Colonic mucosa (tissue), 4 donors: Measurements from ENCODE around the gene PPP1R7. TPM values are rescaled to one million over a fixed set of nuclear protein-coding genes. Genes with fewer than 3 reads are reported as not detected.
A peak's percentile ranks its signal among the peaks of the same experiment; 100 is the strongest.

ENCODE experiments used
- DNase-seq: peaks from one replicate; pipeline ENCODE4 v3.0.0-alpha.2; 2020
- H3K27ac ChIP-seq: fragments of 200-600 bp; one replicate; pipeline ENCODE4 v1.8.0; 2021
- H3K27me3 ChIP-seq: fragments of 200-600 bp; one replicate; pipeline ENCODE4 v1.8.0; 2021
- H3K36me3 ChIP-seq: fragments of 200-600 bp; one replicate; pipeline ENCODE4 v1.8.0; 2021
- H3K4me1 ChIP-seq: fragments of 200-600 bp; one replicate; pipeline ENCODE4 v1.8.0; 2021; ENCODE audit warnings: mild to moderate bottlenecking
- H3K4me3 ChIP-seq: fragments of 200-600 bp; one replicate; pipeline ENCODE4 v1.8.0; 2021
- H3K9ac ChIP-seq, 2 donors: one replicate each; pipeline ENCODE4 v1.7.0; 2013; ENCODE audit warnings: control low read depth in 2 of 2, low read depth in 2 of 2, low read length in 2 of 2
- H3K9me3 ChIP-seq: fragments of 200-600 bp; one replicate; pipeline ENCODE4 v1.8.0; 2021
- intact Hi-C: fragments of 100-400 bp; cut with DNase I; formaldehyde crosslinking; loops from one replicate; pipeline ENCODE4 v1.14.1; 2022
- total RNA-seq, 2 donors: library from RNA; stranded (reverse); fragmentation: NEBNext Ultra II Directional in 1 of 2; extraction: Animal tissue kit (Norgen Biotek cat#: 25700) in 1 of 2; gene quantifications; one replicate each; pipeline ENCODE4 v1.2.1, GENCODE V29; 2021
- TF ChIP-seq, protein P1 (sequence below): fragments of 200-600 bp; IDR thresholded peaks from one replicate; pipeline ENCODE4 v1.8.0; 2022; ENCODE audit warnings: antibody characterized with exemption, mild to moderate bottlenecking
- donor health status: healthy.
- donor health status: DM: no; HTN: no; CAD: no.
- donor health status: DM: no; HTN: no; CAD: no.

PPP1R7 gene
- total RNA-seq, 2 donors from 2014 or later: 74.7 to 77.8 TPM

DNA sequence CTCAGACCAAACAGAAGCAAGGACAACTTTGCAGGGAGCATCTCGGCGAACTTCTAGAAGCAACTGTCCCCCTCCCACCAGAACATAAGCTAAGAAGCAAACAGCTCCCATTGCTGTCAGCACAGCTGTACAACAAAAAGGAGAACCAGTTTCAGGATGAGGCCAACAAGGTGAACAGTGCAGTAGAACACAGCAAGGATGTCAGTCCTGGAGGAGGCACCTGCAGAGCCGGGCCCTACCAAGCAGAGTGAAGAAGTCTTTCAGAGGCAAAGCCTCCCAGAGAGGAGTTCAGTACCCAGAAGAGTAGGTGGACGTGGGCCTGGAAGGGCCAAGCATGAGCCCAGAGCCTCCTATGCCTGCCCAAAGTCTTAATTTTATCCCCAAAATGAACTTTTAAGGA lies 2.0 kb upstream of the PPP1R7 start:
- Histone ChIP-seq H3K27ac (no peak overlapping the region), H3K4me1 (peaks cover 9% of the 10 kb centered on the region), H3K36me3 (no peaks in the 10 kb centered on the region), H3K9me3 (no peaks in the 10 kb centered on the region), H3K27me3 (no peaks in the 10 kb centered on the region), H3K4me3 (peak overlapping the region; percentile 95), H3K9ac (peak overlapping the region in 1 of 2 donors; percentile 77)
- intact Hi-C loops: no loop called here
- DNase-seq: no peak
- TF ChIP-seq, protein P1, sequence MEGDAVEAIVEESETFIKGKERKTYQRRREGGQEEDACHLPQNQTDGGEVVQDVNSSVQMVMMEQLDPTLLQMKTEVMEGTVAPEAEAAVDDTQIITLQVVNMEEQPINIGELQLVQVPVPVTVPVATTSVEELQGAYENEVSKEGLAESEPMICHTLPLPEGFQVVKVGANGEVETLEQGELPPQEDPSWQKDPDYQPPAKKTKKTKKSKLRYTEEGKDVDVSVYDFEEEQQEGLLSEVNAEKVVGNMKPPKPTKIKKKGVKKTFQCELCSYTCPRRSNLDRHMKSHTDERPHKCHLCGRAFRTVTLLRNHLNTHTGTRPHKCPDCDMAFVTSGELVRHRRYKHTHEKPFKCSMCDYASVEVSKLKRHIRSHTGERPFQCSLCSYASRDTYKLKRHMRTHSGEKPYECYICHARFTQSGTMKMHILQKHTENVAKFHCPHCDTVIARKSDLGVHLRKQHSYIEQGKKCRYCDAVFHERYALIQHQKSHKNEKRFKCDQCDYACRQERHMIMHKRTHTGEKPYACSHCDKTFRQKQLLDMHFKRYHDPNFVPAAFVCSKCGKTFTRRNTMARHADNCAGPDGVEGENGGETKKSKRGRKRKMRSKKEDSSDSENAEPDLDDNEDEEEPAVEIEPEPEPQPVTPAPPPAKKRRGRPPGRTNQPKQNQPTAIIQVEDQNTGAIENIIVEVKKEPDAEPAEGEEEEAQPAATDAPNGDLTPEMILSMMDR: no peak

DNA sequence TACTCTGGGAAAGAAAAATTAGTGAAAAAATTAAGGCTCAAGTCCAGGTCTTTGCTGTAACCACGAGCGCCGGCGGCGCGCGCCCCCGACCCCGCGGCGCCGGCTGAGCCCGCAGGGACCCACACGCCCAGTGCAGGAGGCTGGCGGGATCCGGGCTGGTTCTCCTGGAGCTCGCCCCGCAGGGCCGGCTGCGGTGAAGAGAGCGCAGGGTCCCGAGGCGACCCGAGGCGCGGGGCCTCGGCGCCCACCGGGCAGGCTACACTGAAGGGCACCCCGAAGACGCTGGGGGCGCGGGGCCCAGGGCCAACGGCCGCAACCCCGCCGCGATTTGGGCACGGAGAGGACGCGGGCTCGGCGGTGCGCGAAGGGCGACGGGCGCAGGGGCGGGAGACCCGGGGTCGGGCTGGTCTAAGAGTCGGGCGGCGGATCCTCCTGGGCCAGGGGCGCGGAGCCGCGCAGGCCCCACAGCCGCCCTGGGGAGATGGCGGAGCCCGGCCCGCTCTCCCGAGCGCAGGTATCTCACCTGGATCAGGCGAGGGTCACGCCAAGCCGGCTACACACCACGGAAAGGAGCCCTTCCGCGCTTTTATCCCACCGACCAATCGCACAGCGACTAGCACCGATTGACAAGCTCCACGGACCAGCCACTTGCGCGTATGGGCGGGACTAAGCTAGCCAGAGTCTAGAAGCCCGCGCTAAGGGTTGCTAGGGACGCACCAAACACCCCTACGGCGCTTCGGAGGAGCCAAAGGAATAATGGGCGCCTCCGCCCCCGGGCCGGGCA lies 1.2 kb upstream of the PPP1R7 start, which contains the start of gene PASK:
Gene PASK (minus strand): TSS at position 582 of the 784 bp plus-strand sequence. CDS start 6,440 bp downstream, outside the sequence.
- Histone ChIP-seq H3K36me3 (peaks cover 5% of the 10 kb centered on the region), H3K4me3 (peak within 1 kb of the TSS; percentile 95), H3K4me1 (peaks cover 9% of the 10 kb centered on the region), H3K27me3 (no peaks in the 10 kb centered on the region), H3K9ac (peak within 1 kb of the TSS; percentile 66 to 77), H3K27ac (peak within 1 kb of the TSS; percentile 77), H3K9me3 (no peaks in the 10 kb centered on the region)
- peak; percentile 97 for DNase-seq
- intact Hi-C loops: no loop called here
- TF ChIP-seq, protein P1: no peak

DNA sequence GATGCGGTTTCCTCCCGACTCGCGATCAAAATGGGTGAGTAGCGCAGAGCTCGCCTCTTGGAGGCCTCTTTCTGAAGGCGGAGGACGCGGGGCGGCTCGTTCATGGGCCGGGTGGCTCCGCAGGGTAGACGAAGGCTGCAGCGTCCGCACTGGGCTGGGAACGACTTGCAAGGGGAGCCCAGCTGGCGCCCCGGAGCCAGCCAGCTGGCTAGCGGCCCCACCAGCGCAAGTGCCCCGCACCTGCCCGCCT lies 667 bp upstream of the PPP1R7 start:
- Histone ChIP-seq H3K9me3 (no peaks in the 10 kb centered on the region), H3K27me3 (no peaks in the 10 kb centered on the region), H3K9ac (peak overlapping the region; percentile 48 to 77), H3K27ac (peak overlapping the region; percentile 77), H3K4me3 (peak overlapping the region; percentile 95), H3K36me3 (peaks cover 5% of the 10 kb centered on the region), H3K4me1 (peaks cover 9% of the 10 kb centered on the region)
- DNase-seq: no peak
- TF ChIP-seq, protein P1: no peak
- intact Hi-C loops: no loop called here

DNA sequence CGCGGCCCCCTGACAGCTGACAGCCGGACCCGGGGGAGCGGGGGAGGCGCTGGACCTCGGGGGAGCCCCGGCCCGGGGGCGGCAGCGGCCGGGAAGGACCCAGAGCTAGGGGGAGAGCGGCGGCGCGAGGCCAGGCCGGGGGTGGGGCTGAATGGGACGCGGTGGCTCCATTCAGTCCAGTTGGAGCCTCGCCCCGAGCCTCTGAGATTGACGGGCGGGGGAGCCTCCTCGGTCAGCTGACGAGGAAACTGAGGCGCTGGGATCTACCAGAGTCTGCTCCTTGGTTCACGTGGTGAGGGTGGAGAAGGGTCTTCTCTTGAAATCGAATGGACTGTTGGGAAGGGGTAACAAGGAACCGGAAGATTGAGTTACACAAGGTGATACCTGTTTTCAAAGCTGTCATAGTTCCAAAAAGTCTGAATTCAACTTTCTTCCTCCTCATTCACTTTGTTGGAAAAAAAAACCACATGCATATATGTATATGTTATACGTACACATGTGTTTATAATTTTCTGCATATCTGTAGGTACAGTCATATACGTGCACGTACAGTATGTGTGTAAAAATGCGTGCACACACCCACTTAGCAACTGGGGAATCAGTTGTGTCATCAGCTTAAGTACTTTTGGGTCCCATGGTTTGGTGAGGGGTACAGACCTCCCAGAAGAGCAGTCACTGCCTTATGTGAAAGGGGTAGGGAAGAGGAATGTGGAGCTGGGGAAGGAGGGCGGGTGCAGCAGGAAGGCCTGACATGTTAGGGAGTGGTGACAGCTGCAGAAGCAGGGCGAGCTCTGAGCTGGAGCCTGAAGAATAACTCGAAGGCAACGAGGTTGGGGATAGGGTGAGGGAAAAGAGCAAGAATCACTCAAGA lies 628 bp downstream of the PPP1R7 start:
- TF ChIP-seq, protein P1: no peak
- intact Hi-C loops: no loop called here
- peak overlapping the region; percentile 70 to 76 for H3K9ac ChIP-seq
- peaks cover 5% of the 10 kb centered on the region for H3K36me3 ChIP-seq
- DNase-seq: peak; percentile 60
- peak overlapping the region; percentile 77 for H3K27ac ChIP-seq
- H3K9me3 ChIP-seq: no peaks in the 10 kb centered on the region
- H3K27me3 ChIP-seq: no peaks in the 10 kb centered on the region
- peak overlapping the region; percentile 95 for H3K4me3 ChIP-seq
- H3K4me1 ChIP-seq: peaks cover 9% of the 10 kb centered on the region

DNA sequence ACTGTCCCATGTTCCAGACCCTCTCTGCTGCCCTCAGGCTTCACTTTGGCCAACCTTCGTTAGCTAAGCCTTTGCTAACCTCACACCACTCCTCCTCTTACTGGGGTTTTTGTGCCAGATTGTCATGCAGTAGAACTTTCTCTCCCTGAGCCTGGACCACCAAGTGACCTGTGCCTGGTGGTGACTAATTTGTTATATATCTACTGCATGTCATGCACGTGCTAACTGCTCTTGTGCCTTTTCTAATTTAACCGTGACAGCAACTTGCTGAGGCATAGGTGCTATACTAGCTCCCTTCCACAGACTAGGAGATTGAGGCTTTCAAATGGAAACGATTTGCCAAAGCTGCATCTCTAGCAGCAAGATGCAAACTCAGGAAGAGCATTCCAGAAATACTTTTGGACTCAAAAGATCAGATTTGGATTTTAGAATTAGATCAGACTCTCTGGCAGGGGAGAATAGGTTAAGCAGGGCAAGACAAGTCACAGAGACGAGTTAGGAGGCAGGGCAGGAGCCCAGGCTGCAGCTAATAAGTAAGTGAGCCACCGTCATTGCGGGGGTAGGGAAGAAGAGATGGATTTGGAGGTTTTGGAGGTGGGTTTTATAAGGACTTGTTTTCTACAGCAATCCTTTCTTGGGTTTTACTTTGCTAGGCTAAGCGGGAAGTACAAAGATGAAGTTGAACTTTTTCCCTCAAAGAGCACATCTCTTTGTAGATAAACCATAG lies 1.8 kb downstream of the PPP1R7 start:
- Histone ChIP-seq H3K9ac (no peak overlapping the region), H3K4me3 (no peak overlapping the region), H3K27ac (no peak overlapping the region), H3K36me3 (peaks cover 5% of the 10 kb centered on the region), H3K27me3 (no peaks in the 10 kb centered on the region), H3K4me1 (peaks cover 9% of the 10 kb centered on the region), H3K9me3 (no peaks in the 10 kb centered on the region)
- TF ChIP-seq, protein P1: no peak
- intact Hi-C loops: no loop called here
- no peak for DNase-seq
